AG09319 (cell line): ENCODE data around the gene POP4.
"Not testable (repeated sequence)": the region's sequence is repeated elsewhere in the genome, so short reads cannot be mapped to it uniquely, and the experiment has no call there.

ENCODE experiments used
- DNase-seq: peaks from one replicate; pipeline ENCODE4 v3.0.0-alpha.2; 2010; ENCODE audit warnings: low read depth; ENCODE audit errors: extremely low read depth
- CTCF ChIP-seq: IDR thresholded peaks from 2 replicates; pipeline ENCODE4 v1.5.1; 2011; ENCODE audit warnings: low read depth, mild to moderate bottlenecking, inconsistent platforms, low read length, moderate library complexity

POP4 gene

GRCh38 chr19:29605653-29606419, at the start of gene POP4:
Gene POP4, plus strand, starts transcription at chr19:29606283. Its CDS starts 36 bp downstream, at chr19:29606319.
- DNase-seq: peak; percentile 83
- no peak for TF ChIP-seq CTCF

- not testable (repeated sequence) for DNase-seq
Measured at GRCh38 chr19:29559110-29559509, 47.0 kb upstream of the POP4 start.

GRCh38 chr19:29559743-29560142, 46.3 kb upstream of the POP4 start:
- TF ChIP-seq CTCF: no peak
- no peak for DNase-seq

GRCh38 chr19:29560313-29561075, 45.6 kb upstream of the POP4 start:
- TF ChIP-seq CTCF: no peak
- no peak for DNase-seq

GRCh38 chr19:29561601-29562000, 44.5 kb upstream of the POP4 start:
- no peak for TF ChIP-seq CTCF
- DNase-seq: no peak

- DNase-seq: no peak
- no peak for TF ChIP-seq CTCF
Measured at GRCh38 chr19:29562299-29563297, 43.5 kb upstream of the POP4 start.

- no peak for DNase-seq
- no peak for TF ChIP-seq CTCF
Measured at GRCh38 chr19:29563486-29564101, 42.5 kb upstream of the POP4 start.
